Measurements from ENCODE around the gene HCLS1. TPM values are rescaled to one million over a fixed set of nuclear protein-coding genes. Genes with fewer than 3 reads are reported as not detected.
A peak's percentile ranks its signal among the peaks of the same experiment; 100 is the strongest.

Gene HCLS1
- total and polyA plus RNA-seq, 10 donors, result 207 to 554 (median 349) TPM

GRCh38 chr3:121659586-121659985 is 1.1 kb downstream of the HCLS1 start:
- TF ChIP-seq POLR2AphosphoS5 (IDR thresholded peaks at IDR 0.05), result no peak
- intact Hi-C loops (cut with DNase I; ENCODE audit: low total_unique reads), result no loop called here
- 61 to 91% (median 73%) methylated on average over 3 of the region's 3 CpGs for WGBS, 5 donors

GRCh38 chr3:121658716-121659435 is 1.8 kb downstream of the HCLS1 start:
- Histone ChIP-seq H3K27me3 (replicated peaks in 1 of 7) (no peaks in the 10 kb centered on the region), H3K4me1 (peaks cover 29 to 75% (median 56%) of the 10 kb centered on the region in 6 donors), H3K27ac (peak overlapping the region; percentile 90 to 98 (median 96)), H3K36me3 (peaks cover 2 to 72% (median 38%) of the 10 kb centered on the region in 6 donors), H3K4me3 (peak overlapping the region; percentile 35 to 71 (median 46)), H3K9me3 (no peaks in the 10 kb centered on the region)
- intact Hi-C loops (cut with DNase I; ENCODE audit: low total_unique reads), result no loop called here
- TF ChIP-seq POLR2AphosphoS5 (IDR thresholded peaks at IDR 0.05), result no peak
- TF ChIP-seq, protein P1, sequence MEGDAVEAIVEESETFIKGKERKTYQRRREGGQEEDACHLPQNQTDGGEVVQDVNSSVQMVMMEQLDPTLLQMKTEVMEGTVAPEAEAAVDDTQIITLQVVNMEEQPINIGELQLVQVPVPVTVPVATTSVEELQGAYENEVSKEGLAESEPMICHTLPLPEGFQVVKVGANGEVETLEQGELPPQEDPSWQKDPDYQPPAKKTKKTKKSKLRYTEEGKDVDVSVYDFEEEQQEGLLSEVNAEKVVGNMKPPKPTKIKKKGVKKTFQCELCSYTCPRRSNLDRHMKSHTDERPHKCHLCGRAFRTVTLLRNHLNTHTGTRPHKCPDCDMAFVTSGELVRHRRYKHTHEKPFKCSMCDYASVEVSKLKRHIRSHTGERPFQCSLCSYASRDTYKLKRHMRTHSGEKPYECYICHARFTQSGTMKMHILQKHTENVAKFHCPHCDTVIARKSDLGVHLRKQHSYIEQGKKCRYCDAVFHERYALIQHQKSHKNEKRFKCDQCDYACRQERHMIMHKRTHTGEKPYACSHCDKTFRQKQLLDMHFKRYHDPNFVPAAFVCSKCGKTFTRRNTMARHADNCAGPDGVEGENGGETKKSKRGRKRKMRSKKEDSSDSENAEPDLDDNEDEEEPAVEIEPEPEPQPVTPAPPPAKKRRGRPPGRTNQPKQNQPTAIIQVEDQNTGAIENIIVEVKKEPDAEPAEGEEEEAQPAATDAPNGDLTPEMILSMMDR (IDR thresholded peaks at IDR 0.05 in 8 of 11, conservative IDR thresholded peaks at IDR 0.05 in 3 of 11), result no peak
- TF ChIP-seq POLR2A (IDR thresholded peaks at IDR 0.05), result no peak
- DNase-seq, result no peak
- 70 to 87% (median 81%) methylated on average over 6 of the region's 6 CpGs for WGBS, 5 donors

More at GRCh38 chr3:121659586-121659985, 1.1 kb downstream of the HCLS1 start:
- no peaks in the 10 kb centered on the region for H3K9me3 ChIP-seq
- peak overlapping the region; percentile 90 to 98 (median 96) for H3K27ac ChIP-seq
- no peak for DNase-seq
- peaks cover 29 to 68% (median 50%) of the 10 kb centered on the region in 6 donors for H3K4me1 ChIP-seq
- peaks cover 2 to 72% (median 41%) of the 10 kb centered on the region in 6 donors for H3K36me3 ChIP-seq
- H3K27me3 ChIP-seq (replicated peaks in 1 of 7), result no peaks in the 10 kb centered on the region
- peak overlapping the region; percentile 35 to 71 (median 46) for H3K4me3 ChIP-seq

DNA sequence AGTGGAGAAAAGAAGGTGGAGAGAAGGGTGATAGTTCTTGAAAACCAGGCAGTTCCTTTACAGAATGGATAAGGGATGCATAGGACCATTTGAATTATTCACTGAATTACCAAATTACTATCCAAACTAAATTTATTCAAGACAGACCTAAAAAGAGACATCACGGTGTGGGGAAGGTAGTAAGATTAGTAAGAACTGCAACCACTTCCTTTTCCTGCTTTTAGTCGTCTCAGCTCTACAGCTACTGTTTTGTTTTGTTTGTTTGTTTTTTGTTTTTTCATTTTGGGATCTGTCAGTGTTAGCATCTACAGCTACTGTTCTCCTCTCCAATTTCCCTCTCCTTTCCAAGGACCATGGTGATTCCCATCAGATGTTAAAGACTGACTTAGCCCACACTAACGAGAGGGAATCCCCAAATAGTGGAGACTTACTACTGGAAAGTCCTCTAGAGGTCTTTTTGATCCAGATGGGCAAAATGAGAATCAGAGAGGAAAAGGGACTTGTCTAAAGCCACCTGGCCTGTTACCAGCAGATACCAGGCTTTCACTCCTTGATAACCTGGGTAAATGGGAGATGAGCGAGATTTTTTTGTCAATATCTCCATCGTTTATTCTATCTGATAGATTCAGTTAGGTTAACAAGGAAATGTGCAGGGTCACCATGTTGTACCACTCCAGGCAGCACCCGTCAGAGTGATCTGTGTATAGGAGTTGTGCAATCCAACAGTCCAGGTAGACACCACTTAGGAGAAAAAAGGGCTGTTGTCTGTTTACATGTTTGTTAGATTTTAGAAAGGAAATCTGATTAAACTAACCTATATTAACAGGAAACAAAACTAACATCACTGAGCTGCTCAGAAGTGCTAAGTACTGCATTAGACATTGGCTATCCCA is 6.0 kb downstream of the HCLS1 start:
- Histone ChIP-seq H3K4me3 (peak overlapping the region in 1 of 8 donors; percentile 40), H3K27me3 (replicated peaks in 1 of 7) (no peaks in the 10 kb centered on the region), H3K27ac (peak overlapping the region in 7 of 8 donors; percentile 18 to 83 (median 73)), H3K9me3 (no peaks in the 10 kb centered on the region), H3K4me1 (peaks cover 22 to 100% (median 73%) of the 10 kb centered on the region in 6 donors), H3K36me3 (peaks cover 0 to 96% (median 52%) of the 10 kb centered on the region in 6 donors)
- DNase-seq, result no peak
- 50 to 64% (median 61%) methylated on average over 6 of the region's 6 CpGs for WGBS, 5 donors
- intact Hi-C loops (cut with DNase I; ENCODE audit: low total_unique reads), result no loop called here
- TF ChIP-seq, protein P1 (IDR thresholded peaks at IDR 0.05 in 8 of 11, conservative IDR thresholded peaks at IDR 0.05 in 3 of 11), result no peak
- TF ChIP-seq POLR2A (IDR thresholded peaks at IDR 0.05) (no peak), POLR2AphosphoS5 (IDR thresholded peaks at IDR 0.05) (no peak)

GRCh38 chr3:121651684-121652083 is 9.0 kb downstream of the HCLS1 start:
- H3K27me3 ChIP-seq (replicated peaks in 1 of 7), result no peaks in the 10 kb centered on the region

More at GRCh38 chr3:121651684-121652083, 9.0 kb downstream of the HCLS1 start:
- Histone ChIP-seq H3K4me1 (peaks cover 5 to 95% (median 48%) of the 10 kb centered on the region in 6 donors), H3K36me3 (peaks cover 0 to 100% (median 49%) of the 10 kb centered on the region in 6 donors), H3K9me3 (no peaks in the 10 kb centered on the region), H3K27ac (peak overlapping the region in 2 of 8 donors; percentile 19 to 39), H3K4me3 (peak overlapping the region in 1 of 8 donors; percentile 4)
- no peak for DNase-seq
- intact Hi-C loops (cut with DNase I; ENCODE audit: low total_unique reads), result no loop called here
- TF ChIP-seq POLR2A (IDR thresholded peaks at IDR 0.05), result no peak
- TF ChIP-seq, protein P1 (IDR thresholded peaks at IDR 0.05 in 8 of 11, conservative IDR thresholded peaks at IDR 0.05 in 3 of 11), result no peak
- no peak for TF ChIP-seq POLR2AphosphoS5 (IDR thresholded peaks at IDR 0.05)
